Bone marrow (tissue), 2 donors: Measurements from ENCODE around the gene OASL.

Experiments used
- DNase-seq, 2 donors: peaks; one replicate each; lab custom pipeline; 2025; lab: John Stamatoyannopoulos, UW

Gene OASL

DNA sequence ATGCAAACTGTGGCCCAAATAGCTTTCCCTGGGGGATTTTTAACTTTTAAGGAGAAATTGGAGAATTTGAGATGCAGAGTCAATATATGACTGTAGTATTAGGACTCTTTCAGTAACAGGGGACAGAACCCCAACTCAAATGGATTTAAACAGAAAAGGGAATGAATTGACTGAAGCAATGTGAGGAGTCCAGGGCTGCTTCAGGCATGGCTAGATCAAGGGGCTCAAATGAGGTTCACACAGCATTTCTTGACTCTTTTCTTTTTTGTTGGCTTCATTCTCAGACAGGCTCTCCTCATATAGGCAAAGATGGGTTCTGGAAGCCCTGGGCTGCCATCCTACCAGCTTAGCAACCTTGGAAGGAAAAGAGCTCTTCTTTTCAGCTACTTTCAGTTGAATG, 47.1 kb downstream of the OASL start:
- no peak for DNase-seq

DNA sequence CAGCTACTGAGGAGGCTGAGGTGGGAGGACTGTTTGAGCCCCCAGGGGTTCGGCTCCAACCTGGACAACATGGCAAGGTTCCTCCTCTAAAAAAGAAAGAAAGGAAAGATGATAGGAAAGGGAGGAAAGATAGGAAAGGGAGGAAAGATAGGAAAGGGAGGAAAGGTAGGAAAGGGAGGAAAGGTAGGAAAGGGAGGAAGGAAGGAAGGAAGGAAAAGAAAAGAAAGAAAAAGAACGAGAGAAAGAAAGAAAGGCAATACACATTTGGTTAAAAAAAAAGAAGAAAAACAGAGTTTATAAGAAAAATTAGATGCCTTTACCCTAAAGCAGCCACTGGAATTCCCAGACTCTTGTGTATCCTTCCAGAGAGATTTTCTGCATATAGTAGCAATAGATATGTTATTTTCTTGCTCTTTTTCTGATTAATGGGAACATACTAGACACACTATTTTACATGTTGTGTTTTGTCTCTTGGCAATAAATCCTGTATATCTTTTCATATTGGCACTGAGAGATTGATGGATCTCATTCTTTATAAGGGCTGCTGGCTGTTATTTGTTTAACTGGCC, 48.5 kb downstream of the OASL start:
- DNase-seq: no peak

DNA sequence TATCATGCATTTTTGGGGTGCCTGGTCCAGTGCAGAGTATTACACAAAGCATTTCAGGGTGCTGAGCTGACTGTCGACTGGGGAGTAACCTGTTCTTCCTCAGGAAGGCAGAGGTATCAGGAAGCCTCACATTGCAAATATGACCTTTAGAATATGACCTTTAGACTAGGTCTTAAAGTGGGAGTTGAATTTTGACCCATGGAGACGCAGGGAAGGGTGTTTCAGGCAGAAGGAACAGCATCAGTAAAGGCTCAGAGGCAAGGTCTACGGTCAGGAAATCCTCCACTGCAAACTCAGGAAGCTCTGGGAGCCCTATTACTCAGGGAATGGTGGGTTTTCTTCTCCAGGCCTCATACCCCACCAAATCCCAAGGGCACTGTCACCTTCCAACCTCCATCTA, 49.4 kb downstream of the OASL start:
- no peak for DNase-seq

DNA sequence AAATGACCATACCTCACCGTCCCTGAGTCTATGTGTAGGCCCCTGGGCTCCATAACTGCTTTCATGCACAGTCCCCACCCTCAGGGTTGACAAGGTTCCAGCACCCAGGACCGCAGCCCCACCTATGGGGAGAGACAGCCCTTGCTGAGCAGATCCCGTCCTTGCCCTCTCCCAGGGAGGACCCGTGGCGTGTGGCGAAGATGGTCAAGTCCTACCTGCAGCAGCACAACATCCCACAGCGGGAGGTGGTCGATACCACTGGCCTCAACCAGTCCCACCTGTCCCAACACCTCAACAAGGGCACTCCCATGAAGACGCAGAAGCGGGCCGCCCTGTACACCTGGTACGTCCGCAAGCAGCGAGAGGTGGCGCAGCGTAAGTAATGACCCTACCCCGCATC, 50.4 kb downstream of the OASL start:
- no peak for DNase-seq

DNA sequence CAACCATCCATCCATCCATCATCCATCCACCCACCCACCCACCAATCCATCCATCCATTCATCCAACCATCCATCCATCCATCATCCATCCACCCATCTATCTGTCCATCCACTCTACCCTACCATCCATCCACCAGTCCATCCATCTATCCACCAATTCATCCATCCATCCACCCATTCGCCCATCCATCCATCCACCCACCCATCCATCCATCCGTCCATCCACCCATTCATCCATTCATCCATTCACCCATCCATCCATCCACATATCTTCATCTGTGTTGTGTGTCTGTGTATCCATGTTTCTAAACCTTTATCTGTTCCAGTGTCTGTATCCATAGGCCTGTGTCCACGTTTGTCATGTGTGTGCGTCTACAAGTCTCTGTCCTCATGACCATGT, 50.8 kb downstream of the OASL start:
- DNase-seq: no peak

DNA sequence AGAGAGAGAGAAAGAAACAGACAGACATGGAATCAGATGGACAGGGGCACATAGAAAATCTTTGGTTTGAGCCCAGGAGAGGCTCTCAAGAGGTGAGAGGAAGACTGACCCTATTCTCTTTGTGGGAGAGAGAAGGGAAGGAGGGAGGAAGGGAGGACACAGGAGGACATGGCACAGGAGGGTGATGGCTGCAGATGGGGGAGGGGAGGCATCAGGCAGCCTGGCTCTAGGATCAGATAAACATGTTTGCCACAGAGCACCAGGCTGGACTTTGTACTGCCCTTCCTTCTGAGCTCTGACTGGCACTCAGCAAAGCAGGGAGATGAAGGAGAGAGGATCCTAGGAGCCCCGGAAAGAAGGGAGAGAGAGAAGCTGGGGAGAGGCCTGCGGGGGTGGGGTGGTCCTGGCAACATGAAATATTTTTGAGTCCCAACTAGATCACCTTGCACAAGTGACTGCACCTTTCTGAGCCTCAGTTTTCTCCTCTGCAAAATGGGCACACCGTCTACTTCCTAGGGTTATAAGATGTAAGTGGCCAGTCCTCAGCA, 54.6 kb downstream of the OASL start:
- DNase-seq: no peak

DNA sequence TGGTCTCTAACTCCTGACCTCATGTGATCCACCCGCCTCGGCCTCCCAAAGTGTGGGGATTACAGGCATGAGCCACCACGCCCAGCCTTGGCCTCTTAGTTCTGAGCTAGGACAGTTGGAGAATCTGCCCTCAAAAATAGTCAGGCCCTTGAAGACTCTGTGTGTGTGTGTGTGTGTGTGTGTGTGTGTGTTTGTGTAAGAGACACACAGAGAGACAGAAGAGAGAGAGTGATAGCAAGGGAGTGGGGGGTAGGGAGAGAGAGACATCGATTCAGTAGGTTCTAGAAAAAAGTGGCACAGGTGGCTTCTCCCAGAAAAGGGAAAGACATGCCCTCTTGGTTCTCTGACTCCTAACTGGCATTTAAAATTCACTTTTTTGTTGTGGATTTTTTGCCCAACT, 55.3 kb downstream of the OASL start:
- no peak for DNase-seq

DNA sequence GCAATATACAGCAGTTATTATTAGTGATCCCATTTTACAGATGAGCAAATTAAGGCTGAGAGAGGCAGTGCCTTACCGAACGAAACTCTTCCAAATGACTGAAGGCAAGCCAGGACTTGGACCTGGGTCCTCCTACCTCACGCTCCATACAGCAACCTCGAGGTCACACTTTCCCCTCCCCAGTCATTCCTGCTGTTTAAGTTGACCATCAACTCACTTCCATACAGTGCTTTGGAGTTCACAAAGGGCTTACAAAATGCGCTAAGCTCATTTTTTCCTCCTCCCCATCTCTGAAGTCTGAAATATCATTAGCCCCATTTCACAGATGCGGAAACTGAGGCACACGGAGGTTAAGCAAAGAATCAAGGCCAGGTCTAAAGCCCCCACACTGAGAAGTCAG, 56.4 kb downstream of the OASL start:
- DNase-seq: no peak

DNA sequence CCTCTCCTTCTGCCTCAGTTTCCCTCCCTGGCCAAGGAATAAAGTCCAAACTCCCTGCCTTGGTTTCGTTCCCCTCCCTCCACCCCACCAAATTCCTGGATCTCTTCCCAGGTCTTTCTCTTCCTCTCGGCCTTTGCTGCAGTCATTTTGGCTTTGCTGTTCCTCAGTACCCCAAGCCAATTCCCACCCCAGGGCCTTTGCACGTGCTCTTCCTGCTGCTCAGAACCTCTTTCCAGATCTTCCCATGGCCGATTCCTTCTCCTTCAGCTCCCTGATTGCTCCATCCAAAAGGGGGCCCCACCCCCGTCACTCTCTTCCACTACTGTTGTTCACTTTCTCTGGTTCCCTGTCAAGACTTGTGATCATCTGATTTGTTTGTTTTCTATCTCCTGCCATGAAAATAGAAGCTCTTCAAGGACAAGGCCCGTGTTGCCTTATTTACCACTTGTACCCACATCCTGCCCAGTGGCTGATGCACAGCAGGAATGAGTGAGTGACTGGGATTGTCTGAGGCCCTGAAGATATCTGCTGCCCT, 57.6 kb downstream of the OASL start:
- no peak for DNase-seq

DNA sequence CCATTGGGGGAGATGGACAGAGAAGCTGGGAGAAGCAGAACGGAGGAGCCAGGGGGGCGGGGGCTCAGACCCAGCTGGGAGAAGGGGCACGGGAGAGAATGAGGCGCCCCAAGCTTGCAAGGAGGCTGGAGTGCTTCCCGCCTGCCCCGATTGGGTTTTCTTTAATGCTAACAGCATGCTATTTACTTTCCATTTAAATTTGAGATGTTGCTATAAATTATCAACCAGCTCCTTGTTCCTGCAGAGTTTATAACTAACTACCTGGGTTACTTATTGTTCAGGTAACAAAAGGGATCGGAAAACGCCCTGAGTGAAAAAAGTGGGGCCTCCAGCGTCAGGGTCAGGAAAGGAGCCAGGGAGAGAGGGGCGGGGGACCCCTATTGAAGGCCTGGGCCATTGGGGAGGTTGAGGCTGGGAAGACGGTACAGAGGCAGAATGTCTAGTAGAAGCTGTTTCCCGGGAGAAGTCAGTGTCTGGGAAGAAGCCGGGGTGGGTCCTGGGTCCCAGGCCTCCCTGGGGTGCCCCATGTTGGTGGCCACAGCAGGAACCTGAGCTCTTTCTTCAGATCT, 58.2 kb downstream of the OASL start:
- DNase-seq: no peak

DNA sequence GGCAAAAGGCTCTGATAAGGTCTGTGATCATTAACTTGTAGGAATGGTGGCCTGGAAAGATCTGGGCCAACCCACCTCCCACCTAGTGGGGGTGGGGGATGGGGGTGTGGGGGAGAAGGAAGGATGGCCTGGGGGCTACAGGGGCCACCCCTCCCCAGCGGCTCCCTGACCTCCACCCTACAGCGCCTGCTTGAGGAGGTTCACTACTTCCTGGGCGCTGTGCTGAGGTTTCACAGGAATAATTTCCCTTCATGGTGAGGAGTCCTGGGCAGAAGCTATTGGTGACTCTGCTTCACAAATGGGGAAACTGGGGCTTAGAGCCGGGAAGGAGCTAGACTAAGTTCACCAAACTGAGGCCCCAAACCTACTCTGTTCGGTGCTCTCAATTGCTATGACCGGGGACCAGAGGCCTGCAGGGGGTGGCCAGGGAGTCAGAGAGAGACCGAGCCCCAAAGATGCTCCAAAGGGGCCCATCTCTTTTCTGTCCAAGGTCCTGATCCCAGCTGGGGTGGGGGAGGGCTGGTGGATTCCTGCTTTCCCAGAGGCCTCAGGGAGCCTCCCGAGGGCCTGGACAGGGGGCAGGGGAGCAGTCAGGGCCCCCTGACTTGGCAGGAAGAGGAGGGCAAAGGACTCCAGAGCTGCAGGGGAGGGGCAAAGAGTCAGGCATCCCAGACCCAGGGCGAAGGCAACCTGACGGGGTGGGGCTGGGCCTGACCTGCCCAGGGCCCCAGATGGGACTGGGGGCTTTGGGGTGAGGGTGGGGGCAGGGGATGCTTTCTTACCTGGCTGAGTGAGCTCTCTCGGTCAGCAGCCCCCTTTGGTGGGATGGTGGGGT, 59.0 kb downstream of the OASL start:
- DNase-seq: no peak

DNA sequence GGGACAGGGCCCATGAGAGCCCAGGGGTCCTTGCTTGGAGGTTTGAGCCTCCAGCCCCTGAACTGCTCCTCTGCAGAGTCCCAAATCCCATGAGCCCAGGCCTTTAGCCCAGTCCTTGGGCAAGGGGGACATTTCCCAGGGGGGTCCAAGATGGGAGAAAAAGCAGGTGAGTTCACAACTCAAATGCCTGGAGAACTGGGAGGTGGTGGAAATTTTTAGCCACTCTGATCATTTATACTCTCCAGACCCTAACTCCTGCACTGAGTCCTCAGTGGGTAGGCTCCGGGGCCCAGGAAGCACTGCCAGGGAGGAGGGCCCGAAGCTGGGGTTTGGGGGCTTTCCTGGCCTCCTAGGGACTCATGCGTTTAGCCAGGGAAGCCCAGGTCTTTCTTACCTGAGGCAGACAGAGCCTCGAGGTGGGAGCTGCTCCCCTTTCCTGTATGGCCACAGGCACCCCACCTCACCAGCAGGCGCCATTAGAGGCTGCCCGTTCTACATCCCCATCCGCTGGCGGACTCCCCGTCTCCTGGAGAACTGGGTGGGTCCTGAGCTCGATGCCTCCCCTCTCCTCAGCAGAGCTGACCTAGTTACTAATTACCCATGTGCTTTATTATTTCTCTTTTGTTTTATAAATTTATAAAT, 59.7 kb downstream of the OASL start:
- no peak for DNase-seq

DNA sequence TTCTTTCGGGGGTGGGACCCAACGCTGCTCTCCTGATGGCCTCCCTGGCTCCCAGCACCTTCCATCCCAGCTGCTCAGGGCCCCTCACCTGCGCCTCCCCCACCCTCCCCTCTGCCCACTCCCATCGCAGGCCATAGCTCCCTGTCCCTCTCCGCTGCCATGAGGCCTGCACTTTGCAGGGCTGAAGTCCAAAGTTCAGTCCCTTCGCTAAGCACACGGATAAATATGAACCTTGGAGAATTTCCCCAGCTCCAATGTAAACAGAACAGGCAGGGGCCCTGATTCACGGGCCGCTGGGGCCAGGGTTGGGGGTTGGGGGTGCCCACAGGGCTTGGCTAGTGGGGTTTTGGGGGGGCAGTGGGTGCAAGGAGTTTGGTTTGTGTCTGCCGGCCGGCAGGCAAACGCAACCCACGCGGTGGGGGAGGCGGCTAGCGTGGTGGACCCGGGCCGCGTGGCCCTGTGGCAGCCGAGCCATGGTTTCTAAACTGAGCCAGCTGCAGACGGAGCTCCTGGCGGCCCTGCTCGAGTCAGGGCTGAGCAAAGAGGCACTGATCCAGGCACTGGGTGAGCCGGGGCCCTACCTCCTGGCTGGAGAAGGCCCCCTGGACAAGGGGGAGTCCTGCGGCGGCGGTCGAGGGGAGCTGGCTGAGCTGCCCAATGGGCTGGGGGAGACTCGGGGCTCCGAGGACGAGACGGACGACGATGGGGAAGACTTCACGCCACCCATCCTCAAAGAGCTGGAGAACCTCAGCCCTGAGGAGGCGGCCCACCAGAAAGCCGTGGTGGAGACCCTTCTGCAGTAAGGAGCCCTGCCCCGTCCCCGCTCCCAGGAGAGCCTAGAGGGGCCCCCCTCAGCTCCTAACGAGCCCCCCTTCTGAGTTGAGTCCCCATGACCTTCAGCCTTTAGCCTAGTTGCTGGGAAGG, 60.5 kb downstream of the OASL start, which contains the start of gene HNF1A:
TSS of gene HNF1A (plus strand) at position 248 of the 924 bp plus-strand sequence. CDS start at position 474, 226 bp downstream.
- no peak for DNase-seq

DNA sequence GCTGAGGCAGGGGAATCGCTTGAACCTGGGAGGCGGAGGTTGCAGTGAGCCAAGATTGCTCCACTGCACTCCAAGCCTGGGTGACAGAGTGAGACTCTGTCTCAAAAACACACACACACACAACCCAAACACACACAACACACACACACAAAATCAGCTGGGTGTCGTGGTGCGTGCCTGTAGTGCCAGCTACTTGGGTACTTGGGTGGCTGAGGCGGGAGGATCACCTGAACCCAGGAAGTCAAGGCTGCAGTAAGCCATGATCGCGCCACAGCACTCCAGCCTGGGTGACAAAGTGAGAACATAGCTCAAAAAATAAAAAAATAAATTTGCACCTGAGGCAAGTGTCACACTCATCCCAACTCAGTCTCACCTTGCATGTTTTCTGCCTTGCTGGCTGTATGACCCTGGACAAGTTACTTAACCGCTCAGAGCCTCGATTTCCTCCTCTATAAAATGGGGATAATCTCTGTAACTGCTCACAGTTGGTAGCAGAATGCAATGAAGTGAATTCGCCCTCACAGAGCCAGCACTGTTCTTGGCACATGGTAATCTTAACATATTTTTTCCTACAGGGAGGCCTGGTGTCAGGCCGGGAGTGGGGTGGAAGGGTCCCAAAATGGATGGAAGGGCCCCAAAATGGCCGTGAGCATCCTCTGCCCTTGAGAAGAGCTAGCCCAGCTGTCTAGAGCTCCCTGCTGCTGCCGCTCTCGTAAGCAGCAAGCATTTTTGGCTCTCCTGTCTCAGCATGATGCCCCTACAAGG, 61.3 kb downstream of the OASL start:
- DNase-seq: no peak

DNA sequence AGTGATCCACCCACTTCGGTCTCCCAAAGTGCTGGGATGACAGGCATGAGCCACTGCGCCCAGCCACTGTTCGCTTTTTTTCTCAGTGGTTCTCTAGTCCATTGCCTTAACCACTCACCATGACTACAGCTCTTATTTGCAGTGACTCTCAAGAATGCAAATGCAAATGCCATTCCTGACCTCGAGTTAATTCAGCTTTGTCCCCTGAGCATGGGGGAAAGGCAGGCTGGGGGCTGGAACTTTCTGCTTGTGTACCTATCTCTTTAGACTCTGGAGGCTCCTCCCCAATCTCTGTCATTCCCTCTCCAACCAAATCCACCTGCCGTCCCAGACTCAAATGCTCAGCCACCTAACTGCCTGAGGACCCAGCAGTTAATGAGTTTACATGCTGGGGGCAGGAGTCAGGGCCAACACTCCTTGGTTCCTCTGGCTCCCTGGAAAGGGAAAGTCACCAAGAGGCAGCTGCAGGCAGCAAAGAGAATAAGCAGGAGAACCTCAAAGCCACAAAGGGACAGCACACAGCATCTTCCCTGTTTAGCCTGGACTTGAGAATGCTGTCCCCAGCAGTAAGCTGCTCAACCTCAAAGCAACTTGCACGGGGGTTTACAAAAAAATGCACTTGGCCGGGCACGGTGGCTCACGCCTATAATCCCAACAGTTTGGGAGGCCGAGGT, 66.0 kb downstream of the OASL start:
- no peak for DNase-seq

DNA sequence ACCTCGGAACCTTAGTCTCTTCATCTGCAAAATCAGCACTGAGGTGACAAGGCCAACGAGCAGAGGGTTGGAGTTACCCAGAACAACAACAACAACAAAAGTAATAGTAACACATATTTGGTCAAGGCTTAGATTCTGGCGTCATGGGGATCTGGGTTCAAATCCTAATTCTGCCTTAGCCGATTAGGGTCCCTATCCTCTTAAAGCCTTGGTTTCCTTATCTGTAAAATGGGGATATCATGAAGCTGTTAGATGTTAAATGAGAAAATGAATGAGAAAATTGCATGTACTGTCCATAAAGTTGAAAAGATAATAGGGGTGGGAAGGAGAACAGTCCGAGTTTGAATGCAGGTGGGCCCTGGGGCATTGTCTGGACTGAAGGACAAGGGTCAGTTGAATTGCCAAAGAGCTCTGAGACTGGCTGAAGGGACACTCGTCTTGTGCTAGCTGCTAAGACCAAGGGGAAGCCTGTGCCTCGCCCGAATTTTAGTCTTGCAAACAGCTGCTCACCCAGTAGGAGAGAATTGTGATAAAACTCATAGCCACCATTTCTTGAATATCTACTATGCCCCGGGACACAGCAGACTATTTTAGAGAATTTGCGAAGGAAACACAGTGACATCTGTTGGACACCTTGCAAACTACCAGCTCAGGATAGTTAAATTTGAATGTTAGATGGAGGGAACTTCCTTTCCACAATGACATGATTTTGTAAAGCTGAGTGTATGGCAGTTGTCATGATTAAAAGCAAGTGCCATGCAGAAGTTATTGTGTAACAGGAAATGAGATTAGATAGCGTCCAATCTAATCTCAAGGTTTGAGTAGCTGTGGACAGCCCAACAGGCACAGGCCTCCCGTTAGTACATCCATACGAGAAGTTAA, 67.5 kb downstream of the OASL start:
- DNase-seq: peak in 1 of 2 donors; percentile 84

DNA sequence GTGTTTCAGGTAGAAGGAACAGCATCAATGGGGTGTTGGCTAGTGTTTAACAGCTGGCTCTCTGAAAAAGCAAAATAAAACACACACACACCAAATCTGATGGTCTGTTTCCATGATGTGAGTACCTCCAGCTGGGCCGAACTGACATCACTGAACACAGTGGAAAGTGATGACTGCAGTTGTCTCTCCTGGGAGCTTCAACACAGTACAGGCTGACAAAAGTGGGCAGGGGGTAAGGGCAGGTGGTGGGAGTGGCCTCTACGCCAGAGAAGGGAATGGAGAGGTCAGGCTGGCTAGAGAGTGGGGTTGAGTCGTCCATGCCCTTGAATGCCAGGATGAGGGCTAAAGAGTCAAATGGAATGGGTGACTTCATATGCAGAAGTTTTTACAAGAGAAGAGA, 68.7 kb downstream of the OASL start:
- DNase-seq: no peak
